WI38 (cell line): ENCODE data around the gene ERFE.
A peak's percentile ranks its signal among the peaks of the same experiment; 100 is the strongest.

Source experiments
- H3K4me3 ChIP-seq: 2 replicates; pipeline ENCODE4 v1.5.1; 2011; ENCODE audit warnings: low read depth, mild to moderate bottlenecking, control low read depth, low read length
- CTCF ChIP-seq: IDR thresholded peaks from 2 replicates; pipeline ENCODE4 v1.5.1; 2012; ENCODE audit warnings: low read depth, mild to moderate bottlenecking, control low read depth, low read length

Gene ERFE

GRCh38 chr2:238165288-238165921 lies 6.6 kb downstream of the ERFE start:
- no peak for TF ChIP-seq CTCF
- no peak overlapping the region for H3K4me3 ChIP-seq

- H3K4me3 ChIP-seq: no peak overlapping the region
- no peak for TF ChIP-seq CTCF
These were observed 7.9 kb downstream of the ERFE start for GRCh38 chr2:238166391-238167343.

- no peak overlapping the region for H3K4me3 ChIP-seq
- no peak for TF ChIP-seq CTCF
These were observed 8.6 kb downstream of the ERFE start for GRCh38 chr2:238167344-238167715.

- TF ChIP-seq CTCF: no peak
- H3K4me3 ChIP-seq: no peak overlapping the region
These were observed 9.0 kb downstream of the ERFE start for GRCh38 chr2:238167761-238168160.

- no peak for TF ChIP-seq CTCF
- no peak overlapping the region for H3K4me3 ChIP-seq
These were observed 9.7 kb downstream of the ERFE start for GRCh38 chr2:238168196-238169047.

- peak overlapping the region; percentile 28 for H3K4me3 ChIP-seq
- TF ChIP-seq CTCF: no peak
These were observed 10.4 kb downstream of the ERFE start for GRCh38 chr2:238169048-238169707.
